A549 (cell line): Measurements from ENCODE around the gene MTA3. TPM values are rescaled to one million over a fixed set of nuclear protein-coding genes. Genes with fewer than 3 reads are reported as not detected.

ENCODE experiments used
- ATAC-seq, 2 experiments: fragments of 200-7000 bp in 1 of 2; fragments of >200 bp in 1 of 2; cut with Nextera tagmentation in 1 of 2; cut with Tn5 transposase in 1 of 2; 3 replicates each; pipeline versions ENCODE4 v1.8.0 to v1.9.1; 2018 to 2020; ENCODE audit warnings: mild to moderate bottlenecking in 1 of 2, moderate library complexity in 1 of 2
- CTCF ChIA-PET: fragments of 300-600 bp; sonication (Branson Sonifier 250); formaldehyde crosslinking; extraction: SDS; loops from one replicate; lab custom pipeline; 2021; ENCODE audit warnings: antibody characterized with exemption, inconsistent platforms; lab: Yijun Ruan, JAX
- POLR2A ChIA-PET: fragments of 350-600 bp; formaldehyde crosslinking; extraction: SDS; loops from one replicate; lab custom pipeline; 2021; ENCODE audit warnings: antibody characterized with exemption, inconsistent platforms; lab: Yijun Ruan, JAX
- DNase-seq, 2 experiments: peaks; one replicate each; pipeline versions ENCODE4 v3.0.0 to v3.0.0-alpha.2; 2011 to 2016; ENCODE audit warnings: low read depth in 1 of 2, low spot score in 1 of 2
- FAIRE-seq: peaks from 2 replicates; lab custom pipeline; 2011; peaks lifted over from hg19 to GRCh38; lab: Jason Lieb, UNC
- H3K27ac ChIP-seq, 2 experiments: fragments of >200 bp; sonication (Bioruptor Twin); formaldehyde crosslinking; 3 replicates each; pipeline ENCODE4 v1.5.1; 2016 to 2017
- H3K4me1 ChIP-seq: fragments of >200 bp; sonication (Bioruptor Twin); formaldehyde crosslinking; 3 replicates; pipeline ENCODE4 v1.6.1; 2016
- H3K4me2 ChIP-seq: fragments of >200 bp; sonication (Bioruptor Twin); formaldehyde crosslinking; 3 replicates; pipeline ENCODE4 v1.6.1; 2016
- H3K4me3 ChIP-seq: fragments of >200 bp; sonication (Bioruptor Twin); formaldehyde crosslinking; 3 replicates; pipeline ENCODE4 v1.5.1; 2016
- H3K9me3 ChIP-seq: fragments of >200 bp; sonication (Bioruptor Twin); formaldehyde crosslinking; 3 replicates; pipeline ENCODE4 v1.6.1; 2016
- CTCF ChIP-seq: fragments of >200 bp; sonication (Bioruptor Twin); formaldehyde crosslinking; IDR thresholded peaks from 3 replicates; pipeline ENCODE4 v1.5.1; 2016
- FOSB ChIP-seq: fragments of 250-450 bp; sonication (Bioruptor Pico); IDR thresholded peaks from 2 replicates; pipeline ENCODE4 v1.5.0; 2020; ENCODE audit warnings: mild to moderate bottlenecking, moderate library complexity
- GATA3 ChIP-seq: IDR thresholded peaks from 2 replicates; pipeline ENCODE4 v1.6.1; 2012; ENCODE audit warnings: borderline replicate concordance
- HES2 ChIP-seq: fragments of >200 bp; sonication (Bioruptor Twin); formaldehyde crosslinking; IDR thresholded peaks from 2 replicates; pipeline ENCODE4 v1.6.1; 2016
- HEYL ChIP-seq: fragments of 250-450 bp; sonication (Bioruptor Pico); IDR thresholded peaks from 2 replicates; pipeline ENCODE4 v1.8.0; 2021; ENCODE audit warnings: mild to moderate bottlenecking, moderate library complexity
- KDM1A ChIP-seq: fragments of 200-600 bp; sonication (generic); IDR thresholded peaks from 2 replicates; pipeline ENCODE4 v1.6.1; 2016; ENCODE audit warnings: low read depth, mild to moderate bottlenecking
- KDM5A ChIP-seq: fragments of 200-600 bp; sonication (generic); IDR thresholded peaks from 2 replicates; pipeline ENCODE4 v1.6.1; 2016; ENCODE audit warnings: antibody characterized with exemption, mild to moderate bottlenecking
- MAFK ChIP-seq: fragments of 450-650 bp; IDR thresholded peaks from 2 replicates; pipeline ENCODE4 v1.6.1; 2014; ENCODE audit not compliant: partially characterized antibody
- MYC ChIP-seq: IDR thresholded peaks from 2 replicates; pipeline ENCODE4 v1.6.1; 2012; ENCODE audit warnings: mild to moderate bottlenecking, inconsistent platforms, low read length, improper control_type of control experiment, borderline replicate concordance
- RAD21 ChIP-seq, 2 experiments: fragments of >200 bp in 1 of 2; sonication (Bioruptor Twin) in 1 of 2; formaldehyde crosslinking in 1 of 2; IDR thresholded peaks in 1 of 2; conservative IDR thresholded peaks in 1 of 2; 2 replicates in 1 of 2; 3 replicates in 1 of 2; pipeline ENCODE4 v1.6.1; 2012 to 2018; ENCODE audit warnings: inconsistent platforms in 1 of 2
- RARB ChIP-seq: fragments of 250-450 bp; sonication (Bioruptor Pico); IDR thresholded peaks from 2 replicates; pipeline ENCODE4 v1.8.0; 2021; ENCODE audit warnings: mild to moderate bottlenecking, moderate library complexity
- RFX5 ChIP-seq: fragments of 450-650 bp; IDR thresholded peaks from 2 replicates; pipeline ENCODE4 v1.7.1; 2014; ENCODE audit warnings: antibody characterized with exemption, mild to moderate bottlenecking, moderate library complexity
- RNF2 ChIP-seq: fragments of 200-600 bp; sonication (generic); IDR thresholded peaks from 2 replicates; pipeline ENCODE4 v1.6.1; 2016; ENCODE audit warnings: low read depth, mild to moderate bottlenecking, antibody characterized with exemption, moderate library complexity, borderline replicate concordance
- SREBF2 ChIP-seq: fragments of 450-650 bp; IDR thresholded peaks from 2 replicates; pipeline ENCODE4 v1.6.1; 2014; ENCODE audit warnings: mild to moderate bottlenecking, moderate library complexity
- ZFP36 ChIP-seq: fragments of 450-650 bp; IDR thresholded peaks from 2 replicates; pipeline ENCODE4 v1.6.1; 2014; ENCODE audit warnings: borderline replicate concordance; ENCODE audit not compliant: partially characterized antibody
- WGBS: methylation state at CpG from one replicate; pipeline ENCODE4 v1.1.6; 2017; ENCODE audit errors: missing lambda C conversion rate; 5-methylcytosine and 5-hydroxymethylcytosine counted together
- polyA plus RNA-seq, 4 experiments: library from polyadenylated mRNA; depleted of rRNA in 3 of 4; stranded (reverse); fragments of >200 nt; fragmentation: RNase III in 1 of 4; extraction: RNeasy Plus Mini Kit Qiagen cat#74134 plus additional on column Dnase treatment in 1 of 4; gene quantifications; 2 replicates in 3 of 4; 3 replicates in 1 of 4; pipeline ENCODE4 v1.2.3, GENCODE V29; 2011 to 2017
- TF ChIP-seq, protein P1 (sequence below): fragments of >200 bp; sonication (Bioruptor Twin); formaldehyde crosslinking; IDR thresholded peaks from 3 replicates; pipeline ENCODE4 v1.6.1; 2016
- TF ChIP-seq, protein P2 (sequence below): fragments of 200-600 bp; sonication (generic); IDR thresholded peaks from 2 replicates; pipeline ENCODE4 v1.6.1; 2016; ENCODE audit warnings: antibody characterized with exemption, mild to moderate bottlenecking, moderate library complexity

Gene MTA3
- polyA plus RNA-seq, 2 of the 4 experiments (the other 2 are of a cell fraction): 49.3 to 74.1 TPM

DNA sequence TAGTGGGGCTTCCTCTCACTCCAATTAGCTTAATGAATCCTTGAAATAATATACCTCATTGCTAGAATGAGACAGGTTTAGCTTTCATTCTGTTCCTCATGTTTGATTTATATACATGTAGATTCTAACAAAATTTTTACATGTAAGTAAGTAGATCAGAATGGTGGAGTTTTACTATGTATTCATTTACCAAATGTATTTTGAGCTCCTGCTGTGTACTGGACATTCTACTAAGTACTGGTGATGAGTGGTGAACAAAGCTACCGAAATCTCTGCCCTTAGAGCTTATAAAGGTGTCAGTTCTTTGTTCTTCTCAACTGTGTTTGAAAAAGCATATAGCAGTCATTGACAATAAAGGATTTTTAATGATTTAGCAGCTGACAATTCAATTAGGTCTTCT, 19.7 kb downstream of the MTA3 start:
- no peak for FAIRE-seq
- H3K4me3 ChIP-seq: no peak overlapping the region
- CTCF ChIA-PET: interaction anchor here (0.9 to 2.0 kb wide), 4 partner anchors 10 to 202 kb away, joined by 3 to 4 read pairs (median 4); no protein-coding TSS in a partner anchor
- DNase-seq: no peak
- no peak overlapping the region for H3K27ac ChIP-seq
- H3K9me3 ChIP-seq: no peaks in the 10 kb centered on the region
- WGBS: 92% methylated on average over 1 of the region's 1 CpG
- no peaks in the 10 kb centered on the region for H3K4me1 ChIP-seq
- TF ChIP-seq HEYL (CRISPR knock-in tag): no peak
- TF ChIP-seq HES2: no peak
- no peak for TF ChIP-seq ZFP36
- ATAC-seq: no peak
- no peak overlapping the region for H3K4me2 ChIP-seq
- POLR2A ChIA-PET: no interaction called here

- CTCF ChIA-PET: interaction anchor here (1.2 kb wide), 1 partner anchor 73 kb away, joined by 3 read pairs; no protein-coding TSS in a partner anchor
- Histone ChIP-seq H3K4me1 (no peaks in the 10 kb centered on the region), H3K4me3 (no peak overlapping the region), H3K4me2 (no peak overlapping the region), H3K9me3 (no peaks in the 10 kb centered on the region), H3K27ac (no peak overlapping the region)
- ATAC-seq (no peak), DNase-seq (no peak), FAIRE-seq (no peak)
- TF ChIP-seq HEYL (CRISPR knock-in tag) (no peak), RARB (CRISPR knock-in tag) (no peak), KDM5A (no peak), MYC (no peak), FOSB (CRISPR knock-in tag) (no peak), RFX5 (no peak)
- TF ChIP-seq, protein P1, sequence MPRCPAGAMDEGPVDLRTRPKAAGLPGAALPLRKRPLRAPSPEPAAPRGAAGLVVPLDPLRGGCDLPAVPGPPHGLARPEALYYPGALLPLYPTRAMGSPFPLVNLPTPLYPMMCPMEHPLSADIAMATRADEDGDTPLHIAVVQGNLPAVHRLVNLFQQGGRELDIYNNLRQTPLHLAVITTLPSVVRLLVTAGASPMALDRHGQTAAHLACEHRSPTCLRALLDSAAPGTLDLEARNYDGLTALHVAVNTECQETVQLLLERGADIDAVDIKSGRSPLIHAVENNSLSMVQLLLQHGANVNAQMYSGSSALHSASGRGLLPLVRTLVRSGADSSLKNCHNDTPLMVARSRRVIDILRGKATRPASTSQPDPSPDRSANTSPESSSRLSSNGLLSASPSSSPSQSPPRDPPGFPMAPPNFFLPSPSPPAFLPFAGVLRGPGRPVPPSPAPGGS: no peak
- 93% methylated on average over 2 of the region's 2 CpGs for WGBS
- POLR2A ChIA-PET: no interaction called here
Measured at GRCh38 chr2:42590176-42590575, 21.7 kb downstream of the MTA3 start.

DNA sequence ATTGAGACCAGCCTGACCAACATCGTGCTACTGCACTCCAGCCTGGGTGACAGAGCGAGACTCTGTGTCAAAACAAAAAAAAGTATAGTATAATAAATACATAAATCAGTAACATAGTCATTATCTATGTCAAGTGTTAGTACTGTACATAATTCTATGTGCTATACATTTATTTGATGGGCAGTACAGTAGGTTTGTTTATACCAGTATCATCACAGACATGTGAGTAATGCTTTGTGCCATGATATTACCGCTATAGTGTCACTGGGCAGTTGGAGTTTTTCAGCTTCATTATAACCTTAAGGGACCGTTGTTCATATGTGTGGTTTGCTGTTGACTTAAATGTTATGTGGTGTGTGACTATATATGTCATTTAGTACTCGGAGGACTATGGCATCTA, 24.9 kb downstream of the MTA3 start:
- no peak for TF ChIP-seq FOSB (CRISPR knock-in tag)
- TF ChIP-seq, protein P1: no peak
- TF ChIP-seq RAD21 (conservative IDR thresholded peaks at IDR 0.05 in 1 of 2, IDR thresholded peaks at IDR 0.05 in 1 of 2): no peak
- no peak for TF ChIP-seq KDM5A
- TF ChIP-seq, protein P2, sequence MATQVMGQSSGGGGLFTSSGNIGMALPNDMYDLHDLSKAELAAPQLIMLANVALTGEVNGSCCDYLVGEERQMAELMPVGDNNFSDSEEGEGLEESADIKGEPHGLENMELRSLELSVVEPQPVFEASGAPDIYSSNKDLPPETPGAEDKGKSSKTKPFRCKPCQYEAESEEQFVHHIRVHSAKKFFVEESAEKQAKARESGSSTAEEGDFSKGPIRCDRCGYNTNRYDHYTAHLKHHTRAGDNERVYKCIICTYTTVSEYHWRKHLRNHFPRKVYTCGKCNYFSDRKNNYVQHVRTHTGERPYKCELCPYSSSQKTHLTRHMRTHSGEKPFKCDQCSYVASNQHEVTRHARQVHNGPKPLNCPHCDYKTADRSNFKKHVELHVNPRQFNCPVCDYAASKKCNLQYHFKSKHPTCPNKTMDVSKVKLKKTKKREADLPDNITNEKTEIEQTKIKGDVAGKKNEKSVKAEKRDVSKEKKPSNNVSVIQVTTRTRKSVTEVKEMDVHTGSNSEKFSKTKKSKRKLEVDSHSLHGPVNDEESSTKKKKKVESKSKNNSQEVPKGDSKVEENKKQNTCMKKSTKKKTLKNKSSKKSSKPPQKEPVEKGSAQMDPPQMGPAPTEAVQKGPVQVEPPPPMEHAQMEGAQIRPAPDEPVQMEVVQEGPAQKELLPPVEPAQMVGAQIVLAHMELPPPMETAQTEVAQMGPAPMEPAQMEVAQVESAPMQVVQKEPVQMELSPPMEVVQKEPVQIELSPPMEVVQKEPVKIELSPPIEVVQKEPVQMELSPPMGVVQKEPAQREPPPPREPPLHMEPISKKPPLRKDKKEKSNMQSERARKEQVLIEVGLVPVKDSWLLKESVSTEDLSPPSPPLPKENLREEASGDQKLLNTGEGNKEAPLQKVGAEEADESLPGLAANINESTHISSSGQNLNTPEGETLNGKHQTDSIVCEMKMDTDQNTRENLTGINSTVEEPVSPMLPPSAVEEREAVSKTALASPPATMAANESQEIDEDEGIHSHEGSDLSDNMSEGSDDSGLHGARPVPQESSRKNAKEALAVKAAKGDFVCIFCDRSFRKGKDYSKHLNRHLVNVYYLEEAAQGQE: no peak
- TF ChIP-seq MAFK: no peak
- TF ChIP-seq HES2: no peak
- no peak for TF ChIP-seq RNF2
- TF ChIP-seq SREBF2: no peak
- TF ChIP-seq CTCF: no peak
- no peak for TF ChIP-seq RFX5
- no peak for TF ChIP-seq GATA3
- no peak for TF ChIP-seq KDM1A
- ChIA-PET POLR2A (no interaction called here), CTCF (interaction anchor here (0.6 to 3.0 kb wide), 2 partner anchors 70 to 95 kb away, joined by 3 to 10 read pairs; no protein-coding TSS in a partner anchor)
- Histone ChIP-seq H3K27ac (no peak overlapping the region), H3K4me2 (no peak overlapping the region), H3K4me1 (no peaks in the 10 kb centered on the region), H3K9me3 (no peaks in the 10 kb centered on the region), H3K4me3 (no peak overlapping the region)
- no peak for ATAC-seq
- 90% methylated on average over 5 of the region's 5 CpGs for WGBS
- FAIRE-seq: no peak
- DNase-seq: no peak
